GM12864 (cell line): ENCODE results near the gene RNF150.
"Not testable (repeated sequence)": the region's sequence is repeated elsewhere in the genome, so short reads cannot be mapped to it uniquely, and the experiment has no call there.

Experiments used
- DNase-seq: peaks from one replicate; pipeline ENCODE4 v3.0.0-alpha.2; 2011; ENCODE audit warnings: low read depth
- H3K4me3 ChIP-seq: 2 replicates; pipeline ENCODE4 v1.5.1; 2011; ENCODE audit warnings: mild to moderate bottlenecking, low read depth, low read length, control low read depth
- TF ChIP-seq, protein P1 (sequence below): IDR thresholded peaks from 2 replicates; pipeline ENCODE4 v1.5.1; 2011; ENCODE audit warnings: low read depth, mild to moderate bottlenecking, moderate library complexity, low read length, control low read depth, inconsistent platforms; ENCODE audit errors: missing control alignments

Gene RNF150

GRCh38 chr4:141169391-141169790 is 36.1 kb upstream of the RNF150 start:
- no peak for DNase-seq
- TF ChIP-seq, protein P1, sequence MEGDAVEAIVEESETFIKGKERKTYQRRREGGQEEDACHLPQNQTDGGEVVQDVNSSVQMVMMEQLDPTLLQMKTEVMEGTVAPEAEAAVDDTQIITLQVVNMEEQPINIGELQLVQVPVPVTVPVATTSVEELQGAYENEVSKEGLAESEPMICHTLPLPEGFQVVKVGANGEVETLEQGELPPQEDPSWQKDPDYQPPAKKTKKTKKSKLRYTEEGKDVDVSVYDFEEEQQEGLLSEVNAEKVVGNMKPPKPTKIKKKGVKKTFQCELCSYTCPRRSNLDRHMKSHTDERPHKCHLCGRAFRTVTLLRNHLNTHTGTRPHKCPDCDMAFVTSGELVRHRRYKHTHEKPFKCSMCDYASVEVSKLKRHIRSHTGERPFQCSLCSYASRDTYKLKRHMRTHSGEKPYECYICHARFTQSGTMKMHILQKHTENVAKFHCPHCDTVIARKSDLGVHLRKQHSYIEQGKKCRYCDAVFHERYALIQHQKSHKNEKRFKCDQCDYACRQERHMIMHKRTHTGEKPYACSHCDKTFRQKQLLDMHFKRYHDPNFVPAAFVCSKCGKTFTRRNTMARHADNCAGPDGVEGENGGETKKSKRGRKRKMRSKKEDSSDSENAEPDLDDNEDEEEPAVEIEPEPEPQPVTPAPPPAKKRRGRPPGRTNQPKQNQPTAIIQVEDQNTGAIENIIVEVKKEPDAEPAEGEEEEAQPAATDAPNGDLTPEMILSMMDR: no peak
- H3K4me3 ChIP-seq: no peak overlapping the region

DNA sequence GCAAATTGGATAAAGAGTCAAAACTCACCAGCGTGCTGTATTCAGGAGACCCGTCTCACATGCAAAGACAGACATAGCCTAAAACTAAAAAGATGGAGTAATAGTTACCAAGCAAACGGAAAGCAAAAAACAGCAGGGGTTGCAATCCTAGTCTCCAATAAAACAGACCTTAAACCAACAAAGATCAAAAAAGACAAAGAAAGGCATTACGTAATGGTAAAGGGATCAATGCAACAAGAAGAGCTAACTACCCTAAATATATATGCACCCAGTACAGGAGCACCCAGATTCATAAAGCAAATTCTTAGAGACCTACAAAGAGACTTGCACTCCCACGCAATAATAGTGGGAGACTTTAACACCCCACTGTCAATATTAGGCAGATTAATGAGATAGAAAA is 31.7 kb upstream of the RNF150 start:
- DNase-seq, H3K4me3 ChIP-seq: not testable (repeated sequence)

GRCh38 chr4:141159027-141159426 is 25.8 kb upstream of the RNF150 start:
- TF ChIP-seq, protein P1: no peak
- no peak overlapping the region for H3K4me3 ChIP-seq
- no peak for DNase-seq

DNA sequence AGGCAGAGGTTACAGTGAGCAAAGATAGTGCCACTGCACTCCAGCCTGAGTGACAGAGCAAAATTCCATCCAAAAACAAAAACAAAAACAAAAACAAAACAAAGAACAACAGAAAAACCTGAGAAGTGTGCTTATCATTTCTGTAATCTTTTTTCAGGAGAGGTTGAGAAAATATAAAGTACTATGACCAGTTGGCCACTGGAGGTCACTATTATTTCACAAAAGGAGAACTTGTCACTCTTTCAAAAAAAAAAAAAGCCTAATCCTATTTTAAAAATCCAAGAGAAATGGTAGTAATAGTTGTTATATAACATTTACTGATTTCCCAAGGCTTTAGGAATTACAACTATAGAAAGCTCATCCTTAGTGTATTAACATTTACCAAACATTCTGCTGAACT is 24.9 kb upstream of the RNF150 start:
- no peak for DNase-seq
- TF ChIP-seq, protein P1: peak; percentile 23

GRCh38 chr4:141155586-141155985 is 22.3 kb upstream of the RNF150 start:
- no peak for DNase-seq

More for the DNA sequence above, 24.9 kb upstream of the RNF150 start:
- no peak overlapping the region for H3K4me3 ChIP-seq

GRCh38 chr4:141154725-141155124 is 21.5 kb upstream of the RNF150 start:
- TF ChIP-seq, protein P1: no peak
- DNase-seq: no peak
- no peak overlapping the region for H3K4me3 ChIP-seq

More at GRCh38 chr4:141155586-141155985, 22.3 kb upstream of the RNF150 start:
- TF ChIP-seq, protein P1: no peak
- H3K4me3 ChIP-seq: no peak overlapping the region

DNA sequence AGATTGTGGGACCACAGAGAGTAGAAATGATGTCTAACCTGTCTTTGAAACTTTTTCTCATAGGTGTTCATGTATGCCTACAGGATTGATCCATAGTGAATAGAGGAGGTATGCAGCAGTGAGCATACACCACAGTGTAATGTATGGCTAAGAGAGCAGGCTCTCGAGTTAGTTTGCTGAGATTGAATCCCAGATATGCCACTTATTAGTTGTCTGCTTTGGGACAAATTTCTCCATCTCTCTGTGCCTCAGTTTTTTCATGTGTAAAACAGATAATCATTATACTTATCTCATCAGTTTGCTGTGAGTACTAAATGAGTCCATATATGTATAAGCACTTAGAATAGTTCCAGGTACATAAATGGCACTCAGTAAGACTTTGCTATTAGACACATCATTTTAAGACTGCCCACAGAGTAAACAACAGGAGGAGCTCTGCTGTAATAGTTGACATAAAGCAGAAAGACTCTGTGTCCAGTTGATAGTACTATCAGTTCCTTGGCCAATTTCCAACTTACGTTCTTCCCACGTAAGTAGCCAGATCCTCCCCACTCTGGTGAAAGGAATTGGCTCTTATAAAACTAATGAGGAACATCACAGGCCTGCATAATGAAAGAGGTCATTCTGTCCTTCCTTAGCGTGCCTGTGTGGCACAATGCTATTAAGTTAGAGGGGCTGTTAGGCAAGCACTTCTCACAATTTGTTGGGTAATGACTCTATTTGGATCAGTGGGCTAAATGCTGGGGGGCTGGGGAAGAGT is 20.7 kb upstream of the RNF150 start:
- TF ChIP-seq, protein P1: no peak
- no peak overlapping the region for H3K4me3 ChIP-seq
- DNase-seq: no peak
